SK-N-SH (cell line): ENCODE results near the gene PLCL2. TPM values are rescaled to one million over a fixed set of nuclear protein-coding genes. Genes with fewer than 3 reads are reported as not detected.
"Not testable (repeated sequence)": the region's sequence is repeated elsewhere in the genome, so short reads cannot be mapped to it uniquely, and the experiment has no call there.

Experiments
- CTCF ChIA-PET: fragments of 300-600, 350-600 bp; formaldehyde crosslinking; extraction: SDS; loops from one replicate; lab custom pipeline; 2021; lab: Yijun Ruan, JAX
- POLR2A ChIA-PET: fragments of 350-600 bp; sonication (Branson Sonifier 250); formaldehyde crosslinking; extraction: SDS; loops from one replicate; lab custom pipeline; 2020; ENCODE audit warnings: antibody characterized with exemption, inconsistent platforms; lab: Yijun Ruan, JAX
- DNase-seq: peaks from one replicate; pipeline ENCODE4 v3.0.0; 2012
- H2AFZ ChIP-seq: fragments of 200-600 bp; sonication (generic); 2 replicates; pipeline ENCODE4 v1.8.1; 2016; ENCODE audit warnings: antibody characterized with exemption, mild to moderate bottlenecking, low read depth
- H3F3A ChIP-seq: fragments of 200-600 bp; sonication (generic); replicated peaks from 2 replicates; pipeline ENCODE3; 2016; ENCODE audit warnings: antibody characterized with exemption, mild to moderate bottlenecking; ENCODE audit not compliant: insufficient read depth
- H3K27ac ChIP-seq, 2 experiments: fragments of 200-500 bp in 1 of 2; fragments of 200-600 bp in 1 of 2; sonication (Bioruptor generic) in 1 of 2; sonication (generic), shearing (Covaris generic) in 1 of 2; 2 replicates each; pipeline versions ENCODE4 v1.5.1 to v1.6.1; 2014 to 2016; ENCODE audit warnings: low read depth in 2 of 2, inconsistent platforms in 1 of 2, low read length in 1 of 2, mild to moderate bottlenecking in 1 of 2, mixed read lengths in 1 of 2
- H3K27me3 ChIP-seq: fragments of 200-600 bp; sonication (generic), shearing (Covaris generic); 2 replicates; pipeline ENCODE4 v1.6.1; 2016; ENCODE audit warnings: mixed run types; ENCODE audit not compliant: insufficient read depth
- H3K36me3 ChIP-seq, 2 experiments: fragments of 200-500 bp in 1 of 2; fragments of 200-600 bp in 1 of 2; sonication (Bioruptor generic) in 1 of 2; sonication (generic) in 1 of 2; replicated peaks in 1 of 2; 2 replicates each; pipeline versions ENCODE3 to v1.5.1; 2014 to 2016; ENCODE audit warnings: low read length in 1 of 2, mild to moderate bottlenecking in 1 of 2; ENCODE audit not compliant: insufficient read depth in 2 of 2, control insufficient read depth in 1 of 2
- H3K4me1 ChIP-seq, 2 experiments: fragments of 200-500 bp in 1 of 2; fragments of 200-600 bp in 1 of 2; sonication (Bioruptor generic) in 1 of 2; sonication (generic), shearing (Covaris generic) in 1 of 2; 2 replicates each; pipeline versions ENCODE4 v1.5.1 to v1.6.1; 2014 to 2016; ENCODE audit warnings: low read depth in 1 of 2, low read length in 1 of 2, mixed run types in 1 of 2; ENCODE audit not compliant: insufficient read depth in 2 of 2, control insufficient read depth in 1 of 2
- H3K4me2 ChIP-seq: fragments of 200-600 bp; sonication (generic), shearing (Covaris generic); 2 replicates; pipeline ENCODE4 v1.6.1; 2017; ENCODE audit warnings: mixed run types
- H3K4me3 ChIP-seq, 2 experiments: fragments of 200-500 bp in 1 of 2; fragments of 200-600 bp in 1 of 2; sonication (Bioruptor generic) in 1 of 2; sonication (generic), shearing (Covaris generic) in 1 of 2; 2 replicates each; pipeline versions ENCODE4 v1.5.1 to v1.8.1; 2014 to 2016; ENCODE audit warnings: low read depth in 2 of 2, inconsistent platforms in 1 of 2, low read length in 1 of 2, mild to moderate bottlenecking in 1 of 2, mixed read lengths in 1 of 2, moderate library complexity in 1 of 2
- H3K79me2 ChIP-seq: fragments of 200-600 bp; sonication (generic); 2 replicates; pipeline ENCODE4 v1.8.1; 2017; ENCODE audit warnings: mild to moderate bottlenecking; ENCODE audit not compliant: insufficient read depth
- H3K9ac ChIP-seq: fragments of 200-600 bp; sonication (generic); 2 replicates; pipeline ENCODE4 v1.6.1; 2017; ENCODE audit warnings: mixed run types
- H3K9me2 ChIP-seq: fragments of 200-600 bp; sonication (generic); 2 replicates; pipeline ENCODE4 v1.6.1; 2017; ENCODE audit warnings: mixed run types
- H3K9me3 ChIP-seq: fragments of 200-600 bp; sonication (generic); 2 replicates; pipeline ENCODE4 v1.6.1; 2017; ENCODE audit warnings: mixed run types, mild to moderate bottlenecking, moderate library complexity
- H4K20me1 ChIP-seq: fragments of 200-600 bp; sonication (generic); 2 replicates; pipeline ENCODE4 v1.6.1; 2017; ENCODE audit warnings: mild to moderate bottlenecking, mixed run types; ENCODE audit not compliant: insufficient read depth
- CHD2 ChIP-seq: fragments of 150-350 bp; IDR thresholded peaks from 2 replicates; pipeline ENCODE4 v1.6.1; 2018; ENCODE audit warnings: low read length; ENCODE audit not compliant: partially characterized antibody
- CTCF ChIP-seq: fragments of 200-600 bp; sonication (generic); IDR thresholded peaks from 2 replicates; pipeline ENCODE4 v1.6.1; 2017; ENCODE audit warnings: antibody characterized with exemption, mild to moderate bottlenecking, moderate library complexity
- ELF1 ChIP-seq: IDR thresholded peaks from 2 replicates; pipeline ENCODE4 v1.4.0; 2012
- EP300 ChIP-seq, 2 experiments: IDR thresholded peaks; 2 replicates each; pipeline versions ENCODE4 v1.4.0 to v1.6.1; 2012; ENCODE audit warnings: borderline replicate concordance in 1 of 2, low read depth in 1 of 2, low read length in 1 of 2
- FOSL2 ChIP-seq: IDR thresholded peaks from 2 replicates; pipeline ENCODE4 v1.4.0; 2012; ENCODE audit warnings: low read depth, mild to moderate bottlenecking, moderate library complexity, borderline replicate concordance
- NFIC ChIP-seq: IDR thresholded peaks from 2 replicates; pipeline ENCODE4 v1.4.0; 2012; ENCODE audit warnings: borderline replicate concordance
- REST ChIP-seq: IDR thresholded peaks from 2 replicates; pipeline ENCODE4 v1.6.1; 2012; ENCODE audit warnings: mild to moderate bottlenecking, low read depth, low read length, moderate library complexity
- USF2 ChIP-seq: fragments of 150-350 bp; IDR thresholded peaks from 2 replicates; pipeline ENCODE4 v1.6.1; 2017; ENCODE audit warnings: antibody characterized with exemption, low read length, low read depth, borderline replicate concordance
- WGBS: methylation state at CpG from one replicate; pipeline ENCODE4 v1.1.6; 2017; ENCODE audit warnings: low lambda C conversion rate; 5-methylcytosine and 5-hydroxymethylcytosine counted together
- polyA plus RNA-seq, 3 experiments: library from polyadenylated mRNA; depleted of rRNA; stranded (reverse); fragments of >200 nt; gene quantifications; 2 replicates each; pipeline ENCODE4 v1.2.3, GENCODE V29; 2012

PLCL2 gene
- polyA plus RNA-seq, 1 of the 3 experiments (the other 2 are of a cell fraction), result 0.85 TPM

GRCh38 chr3:16979769-16980515, 95.2 kb downstream of the PLCL2 start:
- DNase-seq, H2AFZ ChIP-seq, H3F3A ChIP-seq, H3K9me3 ChIP-seq, H3K79me2 ChIP-seq, H3K4me2 ChIP-seq, H3K27ac ChIP-seq, H3K9me2 ChIP-seq, H3K4me3 ChIP-seq, H3K9ac ChIP-seq, H3K36me3 ChIP-seq, POLR2A ChIA-PET, CTCF ChIA-PET, H3K4me1 ChIP-seq, H4K20me1 ChIP-seq, H3K27me3 ChIP-seq: not testable (repeated sequence)
- 99% methylated on average over 10 of the region's 43 CpGs for WGBS

GRCh38 chr3:16980526-16980925, 95.8 kb downstream of the PLCL2 start:
- 97% methylated on average over 6 of the region's 26 CpGs for WGBS
- H3K4me2 ChIP-seq, H3K4me3 ChIP-seq, H3K27me3 ChIP-seq, H3K27ac ChIP-seq, H3K4me1 ChIP-seq, H3K9me3 ChIP-seq, H3K9ac ChIP-seq, H4K20me1 ChIP-seq, H3K36me3 ChIP-seq, CTCF ChIA-PET, DNase-seq, H3F3A ChIP-seq, H2AFZ ChIP-seq, POLR2A ChIA-PET, H3K9me2 ChIP-seq, H3K79me2 ChIP-seq: not testable (repeated sequence)

- TF ChIP-seq NFIC, result no peak
- no peak for TF ChIP-seq ELF1
- no peak for TF ChIP-seq USF2
- TF ChIP-seq FOSL2, result no peak
- TF ChIP-seq REST, result no peak
- no peak for TF ChIP-seq CHD2
- no peak for TF ChIP-seq EP300 (IDR thresholded peaks at IDR 0.05; ENCODE audit: borderline replicate concordance in 1 of 2, low read depth in 1 of 2, low read length in 1 of 2)
- TF ChIP-seq CTCF, result no peak
- Histone ChIP-seq H3K27ac (no peak overlapping the region), H3K9me3 (no peaks in the 10 kb centered on the region), H3K9me2 (no peaks in the 10 kb centered on the region), H3K27me3 (no peaks in the 10 kb centered on the region), H2AFZ (no peak overlapping the region), H3K4me3 (no peak overlapping the region), H3K36me3 (no peaks in the 10 kb centered on the region), H4K20me1 (no peaks in the 10 kb centered on the region), H3K79me2 (no peaks in the 10 kb centered on the region), H3K9ac (no peak overlapping the region), H3F3A (no peaks in the 10 kb centered on the region), H3K4me2 (no peak overlapping the region), H3K4me1 (no peaks in the 10 kb centered on the region)
- 89% methylated on average over 6 of the region's 6 CpGs for WGBS
- ChIA-PET POLR2A (no interaction called here), CTCF (no interaction called here)
- DNase-seq, result no peak
Observed at GRCh38 chr3:16982460-16982859, 97.7 kb downstream of the PLCL2 start.
